Aorta (tissue), 5 donors: ENCODE measurements around the gene SCML1. TPM values are rescaled to one million over a fixed set of nuclear protein-coding genes. Genes with fewer than 3 reads are reported as not detected.

Experiments
- ATAC-seq: fragments of 200-7000 bp; cut with Tn5 transposase; one replicate; pipeline ENCODE4 v1.9.1; 2022; ENCODE audit warnings: moderate library complexity; ENCODE audit not compliant: low FRiP score
- DNase-seq, 2 donors: peaks; one replicate each; pipeline ENCODE4 v3.0.0-alpha.2; 2020
- H3K27ac ChIP-seq, 2 donors: one replicate each; pipeline ENCODE4 v1.5.1; 2013; ENCODE audit warnings: low read length in 2 of 2, mild to moderate bottlenecking in 2 of 2, moderate library complexity in 2 of 2, control low read depth in 1 of 2, inconsistent platforms in 1 of 2, low read depth in 1 of 2
- H3K27me3 ChIP-seq, 2 donors: one replicate each; pipeline ENCODE4 v1.6.1; 2013; ENCODE audit warnings: control low read depth in 1 of 2, low read length in 1 of 2, mild to moderate bottlenecking in 1 of 2, moderate library complexity in 1 of 2; ENCODE audit not compliant: insufficient read depth in 2 of 2, control insufficient read depth in 1 of 2
- H3K36me3 ChIP-seq, 2 donors: one replicate each; pipeline ENCODE4 v1.6.1; 2013; ENCODE audit warnings: control low read depth in 1 of 2, low read length in 1 of 2, mild to moderate bottlenecking in 1 of 2; ENCODE audit not compliant: insufficient read depth in 2 of 2, control insufficient read depth in 1 of 2
- H3K4me1 ChIP-seq, 2 donors: one replicate each; pipeline ENCODE4 v1.6.1; 2013; ENCODE audit warnings: low read length in 2 of 2, control low read depth in 1 of 2, mild to moderate bottlenecking in 1 of 2, moderate library complexity in 1 of 2; ENCODE audit not compliant: insufficient read depth in 2 of 2, control insufficient read depth in 1 of 2
- H3K4me3 ChIP-seq, 2 donors: one replicate each; pipeline ENCODE4 v1.5.1; 2013; ENCODE audit warnings: low read length in 2 of 2, control low read depth in 1 of 2, mild to moderate bottlenecking in 1 of 2
- H3K9me3 ChIP-seq: one replicate; pipeline ENCODE4 v1.6.1; 2013; ENCODE audit warnings: mild to moderate bottlenecking, low read length; ENCODE audit not compliant: control insufficient read depth
- WGBS, 2 donors: extraction: QIAGEN DNeasy Blood & Tissue Kit; methylation state at CpG; one replicate each; pipeline ENCODE4 v1.1.7; 2013; 5-methylcytosine and 5-hydroxymethylcytosine counted together
- intact Hi-C, 2 donors: fragments of 100-400 bp; cut with DNase I; formaldehyde crosslinking; loops; one replicate each; pipeline versions ENCODE4 v1.14.2 to v1.15.0; 2022
- polyA plus RNA-seq, 2 donors: library from polyadenylated mRNA; stranded (reverse); fragments of 200-250 nt; gene quantifications; one replicate each; pipeline ENCODE4 v1.2.3, GENCODE V29; 2013
- total RNA-seq, 2 donors: library from RNA; stranded (reverse); fragmentation: NEBNext Ultra II Directional; extraction: Animal tissue kit (Norgen Biotek cat#: 25700); gene quantifications; one replicate each; pipeline ENCODE4 v1.2.1, GENCODE V29; 2021
- donor health status: healthy with polysubstance abuse.
- donor health status: Bipolar disorder and iron deficiency.
- donor health status: DM: no; HTN: no; CAD: no.
- donor health status: DM: no; HTN: no; CAD: no.
- donor health status: DM: yes; HTN: yes; CAD: no.

SCML1 gene
- total and polyA plus RNA-seq, 4 donors = 5.3 to 16.0 (median 13.6) TPM

DNA sequence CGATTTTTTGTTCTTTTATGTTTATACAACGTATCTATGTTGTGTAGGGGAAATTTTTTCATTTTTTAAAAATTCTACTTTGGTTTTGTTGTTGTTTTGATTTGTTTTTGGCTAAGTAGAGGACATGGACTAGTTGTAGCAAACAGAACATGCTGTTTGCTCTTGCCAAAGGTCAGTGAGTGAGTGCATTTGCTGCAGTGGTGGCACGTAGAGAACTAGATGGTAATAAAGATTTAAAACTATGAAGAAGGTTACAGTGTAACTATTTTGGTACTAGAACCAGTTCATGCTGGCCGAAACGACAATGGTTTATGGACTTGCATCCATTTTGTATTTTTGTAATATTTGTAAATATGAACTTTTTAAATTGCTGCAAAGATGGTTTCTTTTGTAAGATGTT is 1.9 kb upstream of the SCML1 start:
- DNase-seq = no peak
- Histone ChIP-seq H3K27me3 (no peaks in the 10 kb centered on the region), H3K36me3 (no peaks in the 10 kb centered on the region), H3K9me3 (no peaks in the 10 kb centered on the region), H3K4me3 (no peak overlapping the region), H3K4me1 (no peaks in the 10 kb centered on the region), H3K27ac (peak overlapping the region in 1 of 2 donors; percentile 28)
- intact Hi-C loops = loop anchor here in 1 of 2 donors (5.0 kb wide), 1 partner anchor 658 kb away; no protein-coding TSS in a partner anchor
- ATAC-seq = no peak
- WGBS, 2 donors = 22 to 41% methylated on average over 5 of the region's 5 CpGs

DNA sequence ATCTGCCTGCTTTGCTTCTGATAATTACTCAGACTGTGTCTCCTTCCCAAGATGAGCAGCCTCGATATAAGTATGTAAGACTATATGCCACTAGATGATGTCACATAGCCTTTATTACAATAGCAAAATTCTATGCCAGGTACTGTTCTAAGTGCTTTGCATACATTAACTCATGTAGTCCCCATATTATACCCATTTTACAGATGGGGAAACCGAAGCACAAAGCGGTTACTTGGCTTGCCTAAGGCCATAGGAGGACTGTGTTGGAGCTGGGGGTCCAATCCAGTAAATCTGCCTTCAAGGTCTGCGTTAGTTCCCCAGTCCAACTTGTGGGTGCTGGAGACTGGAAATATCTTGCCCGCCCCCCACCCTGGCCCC is 826 bp upstream of the SCML1 start:
- Histone ChIP-seq H3K4me1 (no peaks in the 10 kb centered on the region), H3K27ac (peak overlapping the region in 1 of 2 donors; percentile 83), H3K27me3 (no peaks in the 10 kb centered on the region), H3K4me3 (peak overlapping the region; percentile 10 to 72), H3K9me3 (no peaks in the 10 kb centered on the region), H3K36me3 (no peaks in the 10 kb centered on the region)
- ATAC-seq (no peak), DNase-seq (no peak)
- intact Hi-C loops = loop anchor here in 1 of 2 donors (5.0 kb wide), 1 partner anchor 659 kb away; no protein-coding TSS in a partner anchor
- 57 to 59% methylated on average over 5 of the region's 5 CpGs for WGBS, 2 donors

GRCh38 chrX:17737710-17737985 is 355 bp downstream of the SCML1 start:
- DNase-seq = no peak
- intact Hi-C loops = loop anchor here in 1 of 2 donors (5.0 kb wide), 1 partner anchor 660 kb away; no protein-coding TSS in a partner anchor
- Histone ChIP-seq H3K27ac (peak overlapping the region in 1 of 2 donors; percentile 75), H3K36me3 (no peaks in the 10 kb centered on the region), H3K4me3 (peak overlapping the region; percentile 41 to 65), H3K27me3 (no peaks in the 10 kb centered on the region), H3K4me1 (no peaks in the 10 kb centered on the region), H3K9me3 (no peaks in the 10 kb centered on the region)
- 1 to 37% methylated on average over 15 of the region's 15 CpGs for WGBS, 2 donors
- no peak for ATAC-seq

GRCh38 chrX:17737986-17738713 is 857 bp downstream of the SCML1 start:
- intact Hi-C loops = loop anchor here in 1 of 2 donors (5.0 kb wide), 1 partner anchor 661 kb away; no protein-coding TSS in a partner anchor
- Histone ChIP-seq H3K27me3 (no peaks in the 10 kb centered on the region), H3K4me1 (no peaks in the 10 kb centered on the region), H3K4me3 (peak overlapping the region; percentile 41 to 72), H3K9me3 (no peaks in the 10 kb centered on the region), H3K27ac (peak overlapping the region in 1 of 2 donors; percentile 75), H3K36me3 (no peaks in the 10 kb centered on the region)
- DNase-seq (peak; percentile 55 to 80), ATAC-seq (peak; percentile 62)
- WGBS, 2 donors = 0 to 32% methylated on average over 45 of the region's 45 CpGs

DNA sequence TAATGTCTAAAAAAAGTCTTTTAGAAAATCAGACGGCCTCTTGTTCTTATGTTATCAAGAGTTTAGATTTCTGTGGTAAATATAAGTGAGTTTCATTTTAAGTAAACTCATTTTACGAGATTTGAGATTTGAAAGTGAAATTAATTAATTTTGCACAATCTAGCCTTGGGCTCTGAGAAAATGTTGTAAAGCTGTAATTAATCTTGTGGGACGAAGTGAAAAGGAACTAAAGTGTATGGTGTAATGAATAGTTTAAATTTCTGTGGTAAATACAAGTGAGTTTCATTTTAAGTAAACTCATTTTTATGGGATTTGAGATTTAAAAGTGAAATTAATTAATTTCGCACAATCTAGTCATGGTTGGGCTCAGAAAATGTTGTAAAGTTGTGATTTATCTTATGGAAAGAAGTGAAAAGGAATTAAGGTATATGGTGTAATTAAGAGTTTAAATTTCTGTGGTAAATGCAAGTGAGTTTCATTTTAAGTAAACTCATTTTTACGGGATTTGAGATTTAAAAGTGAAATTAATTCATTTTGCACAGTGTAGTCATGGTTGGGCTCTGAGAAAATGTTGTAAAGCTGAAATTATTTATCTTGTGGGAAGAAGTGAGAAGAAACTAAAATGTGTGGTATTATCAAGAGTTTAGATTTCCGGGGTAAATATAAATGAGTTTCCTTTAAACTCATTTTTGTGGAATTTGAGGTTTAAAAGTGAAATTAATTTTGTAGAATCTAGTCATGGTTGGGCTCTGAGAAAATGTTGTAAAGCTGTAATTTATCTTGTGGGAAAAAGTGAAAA is 1.6 kb downstream of the SCML1 start:
- H3K27ac ChIP-seq = no peak overlapping the region
- no peaks in the 10 kb centered on the region for H3K36me3 ChIP-seq
- H3K9me3 ChIP-seq = no peaks in the 10 kb centered on the region
- no peaks in the 10 kb centered on the region for H3K27me3 ChIP-seq
- peak overlapping the region in 1 of 2 donors; percentile 72 for H3K4me3 ChIP-seq
- 33 to 52% methylated on average over 6 of the region's 6 CpGs for WGBS, 2 donors
- ATAC-seq = no peak
- intact Hi-C loops = loop anchor here in 1 of 2 donors (5.0 kb wide), 1 partner anchor 662 kb away; no protein-coding TSS in a partner anchor
- DNase-seq = no peak
- H3K4me1 ChIP-seq = no peaks in the 10 kb centered on the region

DNA sequence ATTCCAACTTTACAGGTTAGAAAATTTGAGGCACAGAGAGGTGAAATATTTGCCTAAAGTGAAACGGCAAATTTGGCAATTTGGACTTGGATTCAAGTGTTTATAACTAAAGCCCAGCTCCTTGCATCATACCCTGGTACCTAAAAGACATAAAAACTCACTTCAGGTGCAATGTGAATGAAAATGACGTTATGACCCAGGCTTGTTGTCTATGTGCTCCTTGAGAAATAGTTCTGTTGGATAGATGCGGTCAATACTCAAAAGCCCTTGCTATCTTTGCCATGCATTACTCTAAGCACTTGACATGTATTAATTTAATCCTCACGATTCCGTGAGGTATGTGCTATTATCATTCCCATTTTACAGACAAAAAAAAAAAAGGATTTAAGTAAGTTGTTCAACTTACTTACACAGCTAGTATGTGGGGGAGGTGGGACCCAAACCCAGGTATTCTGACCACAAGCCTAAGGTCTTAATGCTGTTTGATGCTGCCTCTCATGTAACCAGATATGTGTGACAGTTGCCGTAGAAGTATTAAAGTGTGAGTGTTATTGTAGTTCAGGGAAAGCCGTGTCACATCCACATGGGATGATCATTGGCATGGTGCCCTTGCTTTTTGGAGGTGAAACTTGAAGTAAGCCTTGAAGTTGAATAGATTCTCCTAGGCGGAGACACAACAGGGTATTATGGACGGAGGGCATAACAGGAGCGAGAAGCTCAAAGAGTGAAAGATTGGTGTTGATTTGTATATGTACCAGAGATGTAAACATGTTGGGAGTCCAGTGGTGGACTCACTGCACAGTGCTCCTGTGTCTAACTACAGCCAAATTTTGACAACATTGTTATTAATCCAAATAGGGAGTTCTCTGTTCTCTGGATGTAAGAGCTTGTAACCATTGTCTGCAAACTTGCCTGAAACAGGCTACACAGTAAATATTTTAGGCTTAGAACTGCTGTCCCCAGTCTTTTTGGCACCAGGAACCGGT is 3.1 kb downstream of the SCML1 start:
- no peaks in the 10 kb centered on the region for H3K36me3 ChIP-seq

DNA sequence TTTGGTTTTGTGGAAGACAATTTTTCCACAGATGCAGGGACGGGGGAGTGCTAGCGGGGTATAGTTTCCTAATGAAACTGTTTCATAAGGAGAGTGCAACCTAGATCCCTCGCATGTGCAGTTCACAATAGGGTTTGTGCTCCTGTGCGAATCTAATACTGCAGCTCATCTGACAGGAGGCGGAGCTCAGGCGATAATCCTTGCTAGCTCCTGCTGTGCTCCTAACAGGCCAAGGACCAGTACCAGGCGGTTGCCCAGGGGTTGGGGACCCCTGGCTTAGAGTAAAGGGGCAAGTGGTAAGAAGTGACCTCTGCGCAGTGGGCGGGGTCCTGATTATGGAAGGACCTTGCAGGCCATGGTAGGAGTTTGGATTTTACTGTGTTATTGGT is 3.8 kb downstream of the SCML1 start:
- intact Hi-C loops = no loop called here
- 67 to 90% methylated on average over 9 of the region's 9 CpGs for WGBS, 2 donors
- no peaks in the 10 kb centered on the region for H3K9me3 ChIP-seq
- ATAC-seq = no peak
- H3K4me1 ChIP-seq = no peaks in the 10 kb centered on the region
- no peak overlapping the region for H3K4me3 ChIP-seq
- DNase-seq = no peak
- H3K27me3 ChIP-seq = no peaks in the 10 kb centered on the region
- H3K36me3 ChIP-seq = no peaks in the 10 kb centered on the region
- H3K27ac ChIP-seq = no peak overlapping the region

More for the DNA sequence above, 3.1 kb downstream of the SCML1 start:
- WGBS, 2 donors = 72 to 87% methylated on average over 11 of the region's 11 CpGs
- intact Hi-C loops = no loop called here
- H3K27ac ChIP-seq = no peak overlapping the region
- no peaks in the 10 kb centered on the region for H3K4me1 ChIP-seq
- no peaks in the 10 kb centered on the region for H3K9me3 ChIP-seq
- no peaks in the 10 kb centered on the region for H3K27me3 ChIP-seq
- H3K4me3 ChIP-seq = no peak overlapping the region
- no peak for ATAC-seq
- no peak for DNase-seq

DNA sequence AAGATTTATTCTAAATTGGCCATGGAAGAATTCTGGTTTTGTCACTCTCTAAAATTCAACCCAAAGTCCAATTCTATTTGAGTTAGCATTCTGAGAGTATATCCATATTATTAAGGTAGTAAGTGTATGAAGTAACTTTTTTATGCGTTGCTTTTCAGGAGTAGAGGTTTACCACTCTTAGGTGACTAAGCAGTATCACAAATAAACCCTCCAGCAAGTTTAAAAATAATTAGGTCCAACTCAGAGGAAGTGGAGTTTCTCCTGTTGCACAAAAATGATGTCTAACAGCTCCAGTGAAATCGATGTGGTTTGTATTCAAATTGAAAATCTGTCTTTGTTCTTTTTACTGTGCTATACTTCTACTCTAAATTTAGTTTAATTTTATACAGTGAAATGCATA is 6.6 kb downstream of the SCML1 start:
- intact Hi-C loops = no loop called here
- H3K4me1 ChIP-seq = no peaks in the 10 kb centered on the region
- no peaks in the 10 kb centered on the region for H3K36me3 ChIP-seq
- no peak overlapping the region for H3K4me3 ChIP-seq
- ATAC-seq (no peak), DNase-seq (no peak)
- H3K9me3 ChIP-seq = no peaks in the 10 kb centered on the region
- H3K27ac ChIP-seq = no peak overlapping the region
- WGBS, 2 donors = 45 to 56% methylated on average over 2 of the region's 2 CpGs
- H3K27me3 ChIP-seq = no peaks in the 10 kb centered on the region
